OCI-LY7 (cell line): Measurements from ENCODE around the gene ELMO2. TPM values are rescaled to one million over a fixed set of nuclear protein-coding genes. Genes with fewer than 3 reads are reported as not detected.

Source experiments
- BruUV-seq: library from RNA; stranded (reverse); fragments of 400-500 nt; replicated peaks from 2 replicates; lab custom pipeline; 2021; lab: Mats Ljungman, UMichigan
- CTCF ChIA-PET: fragments of 300-600 bp; sonication (Branson Sonifier 250); formaldehyde crosslinking; loops from one replicate; lab custom pipeline; 2022; ENCODE audit warnings: antibody characterized with exemption; ENCODE audit not compliant: unreplicated experiment; lab: Charles Lee
- POLR2A ChIA-PET: fragments of 300-600 bp; sonication (Branson Sonifier 250); formaldehyde crosslinking; loops from one replicate; lab custom pipeline; 2022; ENCODE audit warnings: antibody characterized with exemption; lab: Charles Lee
- DNase-seq: peaks from one replicate; pipeline ENCODE4 v3.0.0-alpha.2; 2015; ENCODE audit warnings: low spot score
- H2AFZ ChIP-seq: fragments of 200-600 bp; sonication (generic), shearing (Covaris generic); 2 replicates; pipeline ENCODE4 v1.6.1; 2014; ENCODE audit warnings: mild to moderate bottlenecking, antibody characterized with exemption, low read length, moderate library complexity
- H3K27ac ChIP-seq: fragments of 200-600 bp; sonication (generic); 2 replicates; pipeline ENCODE4 v1.5.1; 2014; ENCODE audit warnings: mixed run types, low read depth, mild to moderate bottlenecking, moderate library complexity, low read length, inconsistent platforms; ENCODE audit not compliant: poor library complexity, severe bottlenecking
- H3K36me3 ChIP-seq: fragments of 200-600 bp; sonication (generic); 2 replicates; pipeline ENCODE4 v1.6.1; 2014; ENCODE audit warnings: mild to moderate bottlenecking, antibody characterized with exemption, low read length, moderate library complexity, mixed read lengths; ENCODE audit not compliant: insufficient read depth
- H3K4me1 ChIP-seq: fragments of 200-600 bp; sonication (generic); 2 replicates; pipeline ENCODE4 v1.5.1; 2014; ENCODE audit warnings: mild to moderate bottlenecking, low read length; ENCODE audit not compliant: insufficient read depth, poor library complexity, severe bottlenecking
- H3K4me2 ChIP-seq: fragments of 200-600 bp; sonication (generic); 2 replicates; pipeline ENCODE4 v1.6.1; 2014; ENCODE audit warnings: mild to moderate bottlenecking, low read length
- H3K4me3 ChIP-seq: fragments of 200-600 bp; sonication (generic); 2 replicates; pipeline ENCODE4 v1.5.1; 2014; ENCODE audit warnings: mild to moderate bottlenecking, low read depth, low read length; ENCODE audit not compliant: poor library complexity, severe bottlenecking
- H3K79me2 ChIP-seq: fragments of 200-600 bp; sonication (generic); 2 replicates; pipeline ENCODE4 v1.6.1; 2016; ENCODE audit warnings: low read depth, mild to moderate bottlenecking, low read length, moderate library complexity, mixed read lengths; ENCODE audit not compliant: insufficient read depth
- H3K9me2 ChIP-seq: fragments of 200-600 bp; sonication (generic); 2 replicates; pipeline ENCODE4 v1.6.1; 2016; ENCODE audit warnings: mild to moderate bottlenecking, low read length, mixed read lengths; ENCODE audit not compliant: insufficient read depth
- H3K9me3 ChIP-seq: fragments of 200-600 bp; sonication (generic); 2 replicates; pipeline ENCODE4 v1.6.1; 2014; ENCODE audit warnings: mild to moderate bottlenecking, mixed run types, low read length, mixed read lengths
- H4K20me1 ChIP-seq: fragments of 200-600 bp; sonication (generic); 2 replicates; pipeline ENCODE4 v1.6.1; 2014; ENCODE audit warnings: mild to moderate bottlenecking, antibody characterized with exemption, low read length, moderate library complexity, mixed read lengths; ENCODE audit not compliant: insufficient read depth
- CTCF ChIP-seq: fragments of 200-600 bp; sonication (generic); conservative IDR thresholded peaks from 2 replicates; pipeline ENCODE4 v1.5.1; 2014; ENCODE audit warnings: mild to moderate bottlenecking, antibody characterized with exemption, low read length, moderate library complexity, mixed read lengths
- EZH2phosphoT487 ChIP-seq: fragments of 200-600 bp; sonication (generic); IDR thresholded peaks from 2 replicates; pipeline ENCODE4 v1.6.1; 2018; ENCODE audit warnings: low read depth, borderline replicate concordance, mild to moderate bottlenecking, mixed run types, antibody characterized with exemption, low read length, moderate library complexity, mixed read lengths
- intact Hi-C: fragments of 100-400 bp; cut with micrococcal nuclease; formaldehyde crosslinking; loops from one replicate; pipeline ENCODE4 v1.10.0; 2022; ENCODE audit not compliant: unreplicated experiment
- total RNA-seq, 2 experiments: library from RNA; depleted of rRNA in 1 of 2; stranded (reverse); fragments of >200 nt in 1 of 2; shearing (Covaris generic) in 1 of 2; gene quantifications; 2 replicates each; pipeline ENCODE4 v1.2.3, GENCODE V29; 2014 to 2022

ELMO2 gene
- total RNA-seq, 2 experiments from 2014 or later, result 16.0 to 36.4 TPM

GRCh38 chr20:46316984-46317684 is 89.3 kb downstream of the ELMO2 start:
- no peaks in the 10 kb centered on the region for H4K20me1 ChIP-seq
- no peak overlapping the region for H3K4me2 ChIP-seq
- H3K4me1 ChIP-seq, result no peaks in the 10 kb centered on the region
- DNase-seq, result no peak
- no peaks in the 10 kb centered on the region for H3K36me3 ChIP-seq
- no peak overlapping the region for H3K4me3 ChIP-seq
- no peak overlapping the region for H2AFZ ChIP-seq
- no TSS peak for BruUV-seq
- TF ChIP-seq CTCF (no peak), EZH2phosphoT487 (no peak)
- POLR2A ChIA-PET, result no interaction called here
- H3K27ac ChIP-seq, result no peak overlapping the region
- CTCF ChIA-PET, result no interaction called here
- no peaks in the 10 kb centered on the region for H3K9me3 ChIP-seq
- H3K9me2 ChIP-seq, result no peaks in the 10 kb centered on the region
- intact Hi-C loops, result no loop called here
- no peaks in the 10 kb centered on the region for H3K79me2 ChIP-seq

Other genes starting within 250 kb of the ELMO2 start
- not detected in 2 replicates for gene CDH22, start 98.1 kb downstream of the ELMO2 start, total RNA-seq (2014; rRNA removed; shearing (Covaris generic))
- gene CDH22, start 98.1 kb downstream of the ELMO2 start, total RNA-seq (2022), result not detected in 2 replicates
- gene ZNF334, start 106.9 kb upstream of the ELMO2 start, total RNA-seq (2014; rRNA removed; shearing (Covaris generic)), result not detected in 2 replicates
- gene ZNF334, start 106.9 kb upstream of the ELMO2 start, total RNA-seq (2022), result not detected in 2 replicates
- gene OCSTAMP, start 144.0 kb upstream of the ELMO2 start, total RNA-seq (2014; rRNA removed; shearing (Covaris generic)), result not detected in 2 replicates
- gene OCSTAMP, start 144.0 kb upstream of the ELMO2 start, total RNA-seq (2022), result not detected in 2 replicates
- gene SLC13A3, start 244.8 kb upstream of the ELMO2 start, total RNA-seq (2014; rRNA removed; shearing (Covaris generic)), result not detected in 2 replicates
- not detected in 2 replicates for gene SLC13A3, start 244.8 kb upstream of the ELMO2 start, total RNA-seq (2022)